GM21619 (cell line): Measurements from ENCODE around the gene BLID.

ENCODE experiments used
- ATAC-seq: cut with Tn5 transposase; IDR thresholded peaks from one replicate; pipeline ENCODE4 v1.9.1; 2021; ENCODE audit not compliant: unreplicated experiment

The BLID gene

GRCh38 chr11:122107045-122107444, 9.0 kb downstream of the BLID start:
- no peak for ATAC-seq

- ATAC-seq: no peak
These were observed 10.8 kb downstream of the BLID start for GRCh38 chr11:122105044-122105758.

GRCh38 chr11:122104341-122104740, 11.7 kb downstream of the BLID start:
- no peak for ATAC-seq

GRCh38 chr11:122103726-122104125, 12.3 kb downstream of the BLID start:
- no peak for ATAC-seq

- ATAC-seq: no peak
These were observed 12.7 kb downstream of the BLID start for GRCh38 chr11:122103321-122103720.

- no peak for ATAC-seq
These were observed 13.6 kb downstream of the BLID start for GRCh38 chr11:122102426-122102825.

GRCh38 chr11:122101625-122102291, 14.3 kb downstream of the BLID start:
- ATAC-seq: no peak

- ATAC-seq: no peak
These were observed 15.3 kb downstream of the BLID start for GRCh38 chr11:122100756-122101080.

- no peak for ATAC-seq
These were observed 15.8 kb downstream of the BLID start for GRCh38 chr11:122100037-122100755.

GRCh38 chr11:122099374-122100036, 16.5 kb downstream of the BLID start:
- ATAC-seq: no peak

- no peak for ATAC-seq
These were observed 17.6 kb downstream of the BLID start for GRCh38 chr11:122098261-122098980.

- ATAC-seq: no peak
These were observed 18.5 kb downstream of the BLID start for GRCh38 chr11:122097419-122098001.

- ATAC-seq: no peak
These were observed 19.5 kb downstream of the BLID start for GRCh38 chr11:122096272-122097112.

- no peak for ATAC-seq
These were observed 20.2 kb downstream of the BLID start for GRCh38 chr11:122095681-122096262.

- no peak for ATAC-seq
These were observed 21.2 kb downstream of the BLID start for GRCh38 chr11:122094836-122095235.

GRCh38 chr11:122093731-122094275, 22.2 kb downstream of the BLID start:
- no peak for ATAC-seq

- ATAC-seq: no peak
These were observed 24.2 kb downstream of the BLID start for GRCh38 chr11:122091835-122092234.

GRCh38 chr11:122089111-122089510, 26.9 kb downstream of the BLID start:
- no peak for ATAC-seq

GRCh38 chr11:122085712-122086111, 30.3 kb downstream of the BLID start:
- no peak for ATAC-seq
